SK-N-SH (cell line): ENCODE measurements around the gene ABCB7. TPM values are rescaled to one million over a fixed set of nuclear protein-coding genes. Genes with fewer than 3 reads are reported as not detected.

Source experiments
- CTCF ChIA-PET: fragments of 300-600, 350-600 bp; formaldehyde crosslinking; extraction: SDS; loops from one replicate; lab custom pipeline; 2021; lab: Yijun Ruan, JAX
- POLR2A ChIA-PET: fragments of 350-600 bp; sonication (Branson Sonifier 250); formaldehyde crosslinking; extraction: SDS; loops from one replicate; lab custom pipeline; 2020; ENCODE audit warnings: antibody characterized with exemption, inconsistent platforms; lab: Yijun Ruan, JAX
- DNase-seq: peaks from one replicate; pipeline ENCODE4 v3.0.0; 2012
- H2AFZ ChIP-seq: fragments of 200-600 bp; sonication (generic); 2 replicates; pipeline ENCODE4 v1.8.1; 2016; ENCODE audit warnings: antibody characterized with exemption, mild to moderate bottlenecking, low read depth
- H3F3A ChIP-seq: fragments of 200-600 bp; sonication (generic); replicated peaks from 2 replicates; pipeline ENCODE3; 2016; ENCODE audit warnings: antibody characterized with exemption, mild to moderate bottlenecking; ENCODE audit not compliant: insufficient read depth
- H3K27ac ChIP-seq, 2 experiments: fragments of 200-500 bp in 1 of 2; fragments of 200-600 bp in 1 of 2; sonication (Bioruptor generic) in 1 of 2; sonication (generic), shearing (Covaris generic) in 1 of 2; 2 replicates each; pipeline versions ENCODE4 v1.5.1 to v1.6.1; 2014 to 2016; ENCODE audit warnings: low read depth in 2 of 2, inconsistent platforms in 1 of 2, low read length in 1 of 2, mild to moderate bottlenecking in 1 of 2, mixed read lengths in 1 of 2
- H3K27me3 ChIP-seq: fragments of 200-600 bp; sonication (generic), shearing (Covaris generic); 2 replicates; pipeline ENCODE4 v1.6.1; 2016; ENCODE audit warnings: mixed run types; ENCODE audit not compliant: insufficient read depth
- H3K36me3 ChIP-seq, 2 experiments: fragments of 200-500 bp in 1 of 2; fragments of 200-600 bp in 1 of 2; sonication (Bioruptor generic) in 1 of 2; sonication (generic) in 1 of 2; replicated peaks in 1 of 2; 2 replicates each; pipeline versions ENCODE3 to v1.5.1; 2014 to 2016; ENCODE audit warnings: low read length in 1 of 2, mild to moderate bottlenecking in 1 of 2; ENCODE audit not compliant: insufficient read depth in 2 of 2, control insufficient read depth in 1 of 2
- H3K4me1 ChIP-seq, 2 experiments: fragments of 200-500 bp in 1 of 2; fragments of 200-600 bp in 1 of 2; sonication (Bioruptor generic) in 1 of 2; sonication (generic), shearing (Covaris generic) in 1 of 2; 2 replicates each; pipeline versions ENCODE4 v1.5.1 to v1.6.1; 2014 to 2016; ENCODE audit warnings: low read depth in 1 of 2, low read length in 1 of 2, mixed run types in 1 of 2; ENCODE audit not compliant: insufficient read depth in 2 of 2, control insufficient read depth in 1 of 2
- H3K4me2 ChIP-seq: fragments of 200-600 bp; sonication (generic), shearing (Covaris generic); 2 replicates; pipeline ENCODE4 v1.6.1; 2017; ENCODE audit warnings: mixed run types
- H3K4me3 ChIP-seq, 2 experiments: fragments of 200-500 bp in 1 of 2; fragments of 200-600 bp in 1 of 2; sonication (Bioruptor generic) in 1 of 2; sonication (generic), shearing (Covaris generic) in 1 of 2; 2 replicates each; pipeline versions ENCODE4 v1.5.1 to v1.8.1; 2014 to 2016; ENCODE audit warnings: low read depth in 2 of 2, inconsistent platforms in 1 of 2, low read length in 1 of 2, mild to moderate bottlenecking in 1 of 2, mixed read lengths in 1 of 2, moderate library complexity in 1 of 2
- H3K79me2 ChIP-seq: fragments of 200-600 bp; sonication (generic); 2 replicates; pipeline ENCODE4 v1.8.1; 2017; ENCODE audit warnings: mild to moderate bottlenecking; ENCODE audit not compliant: insufficient read depth
- H3K9ac ChIP-seq: fragments of 200-600 bp; sonication (generic); 2 replicates; pipeline ENCODE4 v1.6.1; 2017; ENCODE audit warnings: mixed run types
- H3K9me2 ChIP-seq: fragments of 200-600 bp; sonication (generic); 2 replicates; pipeline ENCODE4 v1.6.1; 2017; ENCODE audit warnings: mixed run types
- H3K9me3 ChIP-seq: fragments of 200-600 bp; sonication (generic); 2 replicates; pipeline ENCODE4 v1.6.1; 2017; ENCODE audit warnings: mixed run types, mild to moderate bottlenecking, moderate library complexity
- H4K20me1 ChIP-seq: fragments of 200-600 bp; sonication (generic); 2 replicates; pipeline ENCODE4 v1.6.1; 2017; ENCODE audit warnings: mild to moderate bottlenecking, mixed run types; ENCODE audit not compliant: insufficient read depth
- CHD2 ChIP-seq: fragments of 150-350 bp; IDR thresholded peaks from 2 replicates; pipeline ENCODE4 v1.6.1; 2018; ENCODE audit warnings: low read length; ENCODE audit not compliant: partially characterized antibody
- ELF1 ChIP-seq: IDR thresholded peaks from 2 replicates; pipeline ENCODE4 v1.4.0; 2012
- EP300 ChIP-seq, 2 experiments: IDR thresholded peaks; 2 replicates each; pipeline versions ENCODE4 v1.4.0 to v1.6.1; 2012; ENCODE audit warnings: borderline replicate concordance in 1 of 2, low read depth in 1 of 2, low read length in 1 of 2
- EZH2phosphoT487 ChIP-seq: fragments of 200-600 bp; sonication (generic); IDR thresholded peaks from 2 replicates; pipeline ENCODE4 v1.6.1; 2017; ENCODE audit warnings: low read depth, mixed run types, mild to moderate bottlenecking, antibody characterized with exemption, moderate library complexity, borderline replicate concordance
- FOSL2 ChIP-seq: IDR thresholded peaks from 2 replicates; pipeline ENCODE4 v1.4.0; 2012; ENCODE audit warnings: low read depth, mild to moderate bottlenecking, moderate library complexity, borderline replicate concordance
- FOXM1 ChIP-seq: IDR thresholded peaks from 2 replicates; pipeline ENCODE4 v1.4.0; 2012; ENCODE audit warnings: low read depth, mild to moderate bottlenecking
- GABPA ChIP-seq: IDR thresholded peaks from 2 replicates; pipeline ENCODE4 v1.4.0; 2012; ENCODE audit warnings: low read depth, mild to moderate bottlenecking
- GATA2 ChIP-seq: sonication (generic); formaldehyde crosslinking; IDR thresholded peaks from 2 replicates; pipeline ENCODE4 v1.5.0; 2020; ENCODE audit warnings: mild to moderate bottlenecking, missing genetic modification reagents
- JUND ChIP-seq: IDR thresholded peaks from 2 replicates; pipeline ENCODE4 v1.4.0; 2012
- MAX ChIP-seq: IDR thresholded peaks from 2 replicates; pipeline ENCODE4 v1.4.0; 2012; ENCODE audit warnings: low read depth
- MEF2A ChIP-seq: IDR thresholded peaks from 2 replicates; pipeline ENCODE4 v1.4.0; 2012; ENCODE audit warnings: low read depth, borderline replicate concordance
- PBX3 ChIP-seq: IDR thresholded peaks from 2 replicates; pipeline ENCODE4; 2012
- RCOR1 ChIP-seq: fragments of 150-350 bp; IDR thresholded peaks from 2 replicates; pipeline ENCODE4 v1.6.1; 2017; ENCODE audit warnings: antibody characterized with exemption, low read length
- REST ChIP-seq: IDR thresholded peaks from 2 replicates; pipeline ENCODE4 v1.6.1; 2012; ENCODE audit warnings: mild to moderate bottlenecking, low read depth, low read length, moderate library complexity
- RXRA ChIP-seq: IDR thresholded peaks from 2 replicates; pipeline ENCODE4 v1.4.0; 2012; ENCODE audit warnings: low read depth, mild to moderate bottlenecking, borderline replicate concordance
- SIN3A ChIP-seq: IDR thresholded peaks from 2 replicates; pipeline ENCODE4 v1.6.1; 2012; ENCODE audit warnings: low read depth, mild to moderate bottlenecking, low read length, moderate library complexity, borderline replicate concordance
- SMC3 ChIP-seq: IDR thresholded peaks from 2 replicates; pipeline ENCODE4 v1.6.1; 2012; ENCODE audit warnings: low read depth, low read length, improper control_type of control experiment
- TCF12 ChIP-seq: IDR thresholded peaks from 2 replicates; pipeline ENCODE4 v1.4.0; 2012
- TEAD4 ChIP-seq: IDR thresholded peaks from 2 replicates; pipeline ENCODE4 v1.4.0; 2012; ENCODE audit warnings: mild to moderate bottlenecking, borderline replicate concordance; ENCODE audit not compliant: insufficient read depth
- USF1 ChIP-seq: IDR thresholded peaks from 2 replicates; pipeline ENCODE4 v1.4.0; 2012; ENCODE audit warnings: low read depth, borderline replicate concordance
- YY1 ChIP-seq: IDR thresholded peaks from 2 replicates; pipeline ENCODE4 v1.4.0; 2012; ENCODE audit warnings: low read depth, mild to moderate bottlenecking
- ZBTB33 ChIP-seq: IDR thresholded peaks from 2 replicates; pipeline ENCODE4 v1.4.0; 2012; ENCODE audit warnings: low read depth, borderline replicate concordance
- WGBS: methylation state at CpG from one replicate; pipeline ENCODE4 v1.1.6; 2017; ENCODE audit warnings: low lambda C conversion rate; 5-methylcytosine and 5-hydroxymethylcytosine counted together
- polyA plus RNA-seq, 3 experiments: library from polyadenylated mRNA; depleted of rRNA; stranded (reverse); fragments of >200 nt; gene quantifications; 2 replicates each; pipeline ENCODE4 v1.2.3, GENCODE V29; 2012
- TF ChIP-seq, protein P1 (sequence below): fragments of 200-600 bp; sonication (generic); IDR thresholded peaks from 2 replicates; pipeline ENCODE4 v1.6.1; 2017; ENCODE audit warnings: antibody characterized with exemption, mild to moderate bottlenecking, moderate library complexity

The ABCB7 gene
- polyA plus RNA-seq (2012; rRNA removed): 19.3 and 20.4 TPM in 2 replicates
- polyA plus RNA-seq (2012; cell fraction: cytosol; rRNA removed): 14.4 and 14.7 TPM in 2 replicates
- polyA plus RNA-seq (2012; cell fraction: nucleus; rRNA removed): 38.1 and 49.9 TPM in 2 replicates

DNA sequence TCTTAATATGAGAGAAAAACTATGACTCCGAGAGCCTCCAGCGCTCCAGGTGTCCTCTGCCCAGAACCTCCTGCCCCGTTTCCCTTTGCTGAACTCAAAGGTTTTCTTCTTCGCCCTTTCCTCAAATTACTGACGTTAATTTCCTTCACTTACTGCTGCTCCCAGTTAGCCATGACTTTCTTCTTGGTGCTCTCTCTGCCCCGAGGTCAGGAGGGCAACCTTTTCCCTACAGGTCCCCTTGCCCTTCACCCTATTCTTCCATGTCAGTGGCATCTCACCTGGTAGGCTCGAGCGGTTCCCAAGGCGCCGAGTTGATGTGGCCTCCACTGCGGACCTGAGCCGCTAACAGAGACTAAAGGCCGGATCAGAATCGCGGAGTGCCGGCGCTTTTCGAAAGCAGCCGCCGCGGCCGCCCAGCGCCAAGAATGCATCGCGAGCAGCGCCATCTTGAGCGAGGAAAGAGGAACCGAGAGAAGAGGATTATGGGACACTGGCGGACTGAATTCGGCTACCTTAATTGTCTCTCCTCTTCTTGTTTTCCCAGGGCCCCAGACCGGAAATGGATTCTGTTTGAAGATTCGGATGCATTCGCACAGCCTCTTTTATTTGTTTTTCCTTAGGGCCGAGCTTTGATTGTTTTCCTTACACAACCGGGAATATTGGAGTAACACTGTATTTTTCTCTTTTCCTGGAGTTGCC, at the start of gene ABCB7:
TSS of gene ABCB7 (minus strand) at position 457 of the 699 bp plus-strand sequence. CDS start at position 446, 11 bp downstream.
- peak within 1 kb of the TSS; percentile 76 for H3K9ac ChIP-seq
- peaks cover 0 to 1% of the 10 kb centered on the region in 2 experiments for H3K36me3 ChIP-seq
- 0 out of 2 replicates have a peak, but pooled peaks cover 6% of the 10 kb centered on the region for H3K27me3 ChIP-seq
- peak; percentile 75 for DNase-seq
- no peaks in the 10 kb centered on the region for H4K20me1 ChIP-seq
- ChIA-PET POLR2A (no interaction called here), CTCF (no interaction called here)
- no peaks in the 10 kb centered on the region for H3K9me3 ChIP-seq
- H3K4me3 ChIP-seq: peak within 1 kb of the TSS; percentile 83 to 90
- H2AFZ ChIP-seq: peak within 1 kb of the TSS; percentile 92
- H3K79me2 ChIP-seq: no peaks in the 10 kb centered on the region; the same call in 1 of the 2 replicates
- H3K4me2 ChIP-seq: peak within 1 kb of the TSS; percentile 79
- H3K27ac ChIP-seq: peak within 1 kb of the TSS; percentile 64 to 91
- no peaks in the 10 kb centered on the region; a peak in 1 of 4 replicates for H3K4me1 ChIP-seq
- no peaks in the 10 kb centered on the region for H3K9me2 ChIP-seq
- H3F3A ChIP-seq: no peaks in the 10 kb centered on the region
- under 1% methylated on average over 16 of the region's 35 CpGs for WGBS
- TF ChIP-seq YY1 (peak; percentile 96), USF1 (0 out of 2 replicates have a peak, but pooled peaks have one; percentile 17), TCF12 (no peak), TEAD4 (no peak), ZBTB33 (0 out of 2 replicates have a peak, but pooled peaks have one; percentile 78), REST (no peak), ELF1 (peak; percentile 66), EZH2phosphoT487 (no peak), MEF2A (no peak), CHD2 (peak; percentile 83), FOXM1 (no peak), GABPA (peak; percentile 58), SIN3A (peak; percentile 83), FOSL2 (no peak), EP300 (IDR thresholded peaks at IDR 0.05; ENCODE audit: borderline replicate concordance in 1 of 2, low read depth in 1 of 2, low read length in 1 of 2) (peak in 1 of 2 experiments; percentile 11; a peak in 1 of 4 replicates), RXRA (no peak; the same call in 1 of the 2 replicates), MAX (peak; percentile 35; the same call in 1 of the 2 replicates), GATA2 (CRISPR knock-in tag) (no peak), SMC3 (no peak), JUND (no peak), PBX3 (no peak), RCOR1 (no peak)
- TF ChIP-seq, protein P1, sequence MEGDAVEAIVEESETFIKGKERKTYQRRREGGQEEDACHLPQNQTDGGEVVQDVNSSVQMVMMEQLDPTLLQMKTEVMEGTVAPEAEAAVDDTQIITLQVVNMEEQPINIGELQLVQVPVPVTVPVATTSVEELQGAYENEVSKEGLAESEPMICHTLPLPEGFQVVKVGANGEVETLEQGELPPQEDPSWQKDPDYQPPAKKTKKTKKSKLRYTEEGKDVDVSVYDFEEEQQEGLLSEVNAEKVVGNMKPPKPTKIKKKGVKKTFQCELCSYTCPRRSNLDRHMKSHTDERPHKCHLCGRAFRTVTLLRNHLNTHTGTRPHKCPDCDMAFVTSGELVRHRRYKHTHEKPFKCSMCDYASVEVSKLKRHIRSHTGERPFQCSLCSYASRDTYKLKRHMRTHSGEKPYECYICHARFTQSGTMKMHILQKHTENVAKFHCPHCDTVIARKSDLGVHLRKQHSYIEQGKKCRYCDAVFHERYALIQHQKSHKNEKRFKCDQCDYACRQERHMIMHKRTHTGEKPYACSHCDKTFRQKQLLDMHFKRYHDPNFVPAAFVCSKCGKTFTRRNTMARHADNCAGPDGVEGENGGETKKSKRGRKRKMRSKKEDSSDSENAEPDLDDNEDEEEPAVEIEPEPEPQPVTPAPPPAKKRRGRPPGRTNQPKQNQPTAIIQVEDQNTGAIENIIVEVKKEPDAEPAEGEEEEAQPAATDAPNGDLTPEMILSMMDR: peak; percentile 33
